BLaER1 treated with 17β-estradiol and CSF1 and Interleukin-3, amounts not matched to agents 10 nM and 100 nM (cell line): Measurements from ENCODE around the gene LSM3.

Experiments used
- H3K27ac ChIP-seq, 11 experiments: shearing (Covaris generic); formaldehyde crosslinking; 2 replicates each; pipeline ENCODE4 v1.8.1; 2022
- H3K27me3 ChIP-seq, 11 experiments: shearing (Covaris generic); formaldehyde crosslinking; 2 replicates each; pipeline ENCODE4 v1.8.1; 2022
- H3K36me3 ChIP-seq, 11 experiments: shearing (Covaris generic); formaldehyde crosslinking; 2 replicates each; pipeline ENCODE4 v1.8.1; 2022
- H3K4me1 ChIP-seq, 10 experiments: shearing (Covaris generic); formaldehyde crosslinking; 2 replicates each; pipeline ENCODE4 v1.8.1; 2022
- H3K4me2 ChIP-seq, 11 experiments: shearing (Covaris generic); formaldehyde crosslinking; 2 replicates each; pipeline ENCODE4 v1.8.1; 2022
- H3K4me3 ChIP-seq, 10 experiments: shearing (Covaris generic); formaldehyde crosslinking; 2 replicates each; pipeline ENCODE4 v1.8.1; 2022
- H3K9ac ChIP-seq, 11 experiments: shearing (Covaris generic); formaldehyde crosslinking; 2 replicates each; pipeline ENCODE4 v1.8.1; 2022
- H3K9me3 ChIP-seq, 11 experiments: shearing (Covaris generic); formaldehyde crosslinking; replicated peaks in 1 of 11; 2 replicates each; pipeline ENCODE4 v1.8.1; 2022
- H4K20me1 ChIP-seq, 11 experiments: shearing (Covaris generic); formaldehyde crosslinking; 2 replicates each; pipeline ENCODE4 v1.8.1; 2022
- Cebpa-rat ChIP-seq, 11 experiments: shearing (Covaris generic); IDR thresholded peaks; 2 replicates each; pipeline ENCODE4 v1.8.1; 2022

LSM3 gene

DNA sequence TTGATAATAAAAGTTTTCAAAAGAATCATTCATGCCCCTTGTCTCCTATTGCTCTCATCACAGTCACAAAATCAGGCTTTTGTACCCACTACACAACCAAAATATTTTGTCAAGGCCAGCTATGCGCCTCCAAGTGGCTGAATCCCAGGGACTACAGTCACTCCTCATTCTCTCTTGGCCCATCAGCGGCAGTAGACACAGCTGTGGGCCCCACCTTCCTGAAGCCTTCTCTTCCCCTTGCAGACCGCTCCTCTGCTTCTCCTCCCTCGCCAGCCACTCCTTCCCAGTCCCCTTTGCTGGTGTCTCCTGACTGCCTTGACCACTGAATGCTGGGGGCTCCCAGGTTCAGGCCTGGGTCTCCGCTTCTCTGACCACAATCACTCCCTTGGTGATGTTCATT is 52.1 kb downstream of the LSM3 start:
- no peaks in the 10 kb centered on the region for H3K27me3 ChIP-seq
- H3K9me3 ChIP-seq, result peaks cover 13 to 26% (median 16%) of the 10 kb centered on the region in 11 experiments
- no peaks in the 10 kb centered on the region for H3K36me3 ChIP-seq
- H3K4me1 ChIP-seq, result peaks cover 22 to 63% (median 42%) of the 10 kb centered on the region in 10 experiments
- no peaks in the 10 kb centered on the region for H4K20me1 ChIP-seq
- peak overlapping the region in 4 of 11 experiments; percentile 61 to 74 (median 66); a peak in 7 of 22 replicates for H3K4me2 ChIP-seq
- no peak overlapping the region for H3K4me3 ChIP-seq
- no peak overlapping the region for H3K9ac ChIP-seq
- H3K27ac ChIP-seq, result peak overlapping the region in 2 of 11 experiments; percentile 17 to 64; a peak in 2 of 22 replicates
- no peak for TF ChIP-seq Cebpa-rat (IDR thresholded peaks at IDR 0.05)

DNA sequence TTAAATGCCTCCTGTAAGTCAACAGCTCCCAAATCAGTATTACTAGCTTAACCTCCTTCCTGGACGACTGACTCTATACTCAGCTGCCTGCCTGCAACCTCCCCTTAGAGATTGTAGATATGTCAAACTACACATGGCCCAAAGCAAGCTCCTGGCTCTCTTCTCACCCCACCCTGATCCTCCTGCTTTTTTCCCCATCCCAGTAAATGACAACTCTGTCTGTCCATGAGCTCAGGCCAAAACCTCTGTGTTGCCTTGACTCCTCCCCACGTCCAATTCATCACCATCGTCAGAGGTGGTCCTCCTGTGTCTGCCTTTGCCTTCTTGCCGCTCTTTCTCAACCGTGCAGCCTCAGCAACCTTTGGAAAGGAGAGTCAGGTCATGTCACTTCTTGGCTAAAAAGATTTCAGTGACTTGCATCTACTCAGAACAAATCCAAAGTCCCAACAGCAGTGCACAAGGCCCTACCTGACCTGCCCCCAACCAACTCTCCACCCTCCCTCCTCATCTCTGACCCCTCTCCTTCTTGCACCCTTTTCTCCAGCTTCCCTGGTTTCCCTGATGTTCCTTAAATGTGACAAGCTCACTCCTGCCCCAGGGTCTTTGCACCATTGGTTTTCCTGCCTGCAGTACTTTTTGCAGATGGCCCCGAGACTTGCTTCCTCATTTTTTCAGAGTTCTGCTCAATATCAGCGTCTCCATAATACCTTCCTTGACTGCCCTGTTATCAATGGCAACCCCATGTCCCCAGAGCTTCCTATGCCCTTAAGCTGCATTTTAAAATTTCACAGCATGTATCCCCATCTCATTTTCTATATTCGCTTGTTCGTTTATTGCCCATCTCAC is 52.8 kb downstream of the LSM3 start:
- Histone ChIP-seq H3K9me3 (peaks cover 13 to 26% (median 16%) of the 10 kb centered on the region in 11 experiments), H3K4me1 (peaks cover 16 to 57% (median 36%) of the 10 kb centered on the region in 10 experiments), H3K27ac (peak overlapping the region in 2 of 11 experiments; percentile 17 to 64; a peak in 1 of 22 replicates)

DNA sequence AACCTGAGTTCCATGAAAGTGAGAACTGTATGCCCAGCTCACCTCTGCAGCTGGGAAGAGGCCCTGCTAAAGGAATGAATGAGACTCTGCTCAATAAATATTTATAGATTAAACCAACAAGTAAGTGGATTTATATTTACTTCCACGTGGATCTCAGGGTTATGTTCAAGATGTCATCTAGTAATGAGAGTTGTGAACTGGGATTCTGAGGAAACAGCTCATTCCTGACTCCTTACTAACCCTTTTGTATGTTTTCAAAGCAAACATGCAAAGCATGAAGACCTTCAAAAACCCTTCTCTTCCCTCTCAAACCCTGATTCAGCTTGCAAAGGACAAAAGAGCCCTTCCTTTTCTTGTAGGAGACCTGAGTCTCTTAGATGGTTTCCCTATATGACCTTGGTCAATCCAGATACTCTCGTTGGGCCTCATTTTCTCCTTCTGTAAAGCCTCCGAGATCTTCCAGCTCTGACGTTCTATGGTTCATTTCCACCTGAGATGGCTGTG is 53.4 kb downstream of the LSM3 start:
- Histone ChIP-seq H3K9ac (no peak overlapping the region), H3K4me3 (no peak overlapping the region), H3K4me2 (peak overlapping the region in 9 of 11 experiments; percentile 11 to 72 (median 41); a peak in 14 of 22 replicates)

More for the DNA sequence above, 52.8 kb downstream of the LSM3 start:
- H3K36me3 ChIP-seq, result no peaks in the 10 kb centered on the region
- H3K9ac ChIP-seq, result no peak overlapping the region
- H3K27me3 ChIP-seq, result no peaks in the 10 kb centered on the region
- H3K4me2 ChIP-seq, result peak overlapping the region in 4 of 11 experiments; percentile 61 to 74 (median 66); a peak in 7 of 22 replicates
- no peak for TF ChIP-seq Cebpa-rat (IDR thresholded peaks at IDR 0.05)
- H4K20me1 ChIP-seq, result no peaks in the 10 kb centered on the region
- no peak overlapping the region for H3K4me3 ChIP-seq

DNA sequence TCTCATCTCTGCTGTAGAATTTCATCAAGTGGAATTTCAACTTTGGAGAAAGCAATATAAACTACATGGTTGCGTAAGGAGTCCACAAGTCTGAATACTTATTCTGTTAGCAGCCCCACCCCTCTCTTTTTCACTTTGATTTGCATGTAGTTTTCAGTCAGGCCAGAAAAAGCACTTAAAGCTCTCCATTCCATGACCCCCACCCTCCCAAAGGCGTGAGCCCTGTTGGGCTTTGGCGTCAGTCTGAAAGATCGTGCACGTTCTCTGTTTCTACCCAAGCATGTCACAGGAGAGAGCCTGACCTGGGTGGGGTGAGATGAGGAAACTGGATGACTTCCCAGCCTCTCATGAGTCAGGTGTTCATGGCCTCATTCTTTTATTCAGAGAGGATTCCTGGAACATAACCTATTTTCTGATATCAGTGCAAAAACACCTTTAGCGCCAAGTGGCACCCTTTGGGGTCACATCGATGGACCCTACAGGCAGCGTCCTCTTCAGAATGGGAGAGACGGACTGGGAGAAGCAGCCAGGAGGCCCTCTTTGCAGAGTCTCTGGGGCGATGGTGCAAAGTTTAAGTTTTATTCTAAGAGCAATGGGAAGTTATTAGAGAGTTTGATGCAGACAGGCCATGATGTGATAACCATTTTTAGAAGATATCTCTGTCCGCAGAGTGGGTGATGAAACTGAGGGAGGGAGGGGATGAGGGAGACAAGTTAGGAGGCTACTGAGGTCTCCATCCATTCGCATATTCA is 55.8 kb downstream of the LSM3 start:
- H3K27ac ChIP-seq, result no peak overlapping the region

More for the DNA sequence above, 53.4 kb downstream of the LSM3 start:
- H3K4me1 ChIP-seq, result peaks cover 14 to 53% (median 32%) of the 10 kb centered on the region in 10 experiments
- H3K27ac ChIP-seq, result peak overlapping the region in 1 of 11 experiments; percentile 15; a peak in 1 of 22 replicates
- H4K20me1 ChIP-seq, result no peaks in the 10 kb centered on the region
- TF ChIP-seq Cebpa-rat (IDR thresholded peaks at IDR 0.05), result no peak
- H3K27me3 ChIP-seq, result no peaks in the 10 kb centered on the region
- H3K36me3 ChIP-seq, result no peaks in the 10 kb centered on the region
- H3K9me3 ChIP-seq, result peaks cover 13 to 26% (median 16%) of the 10 kb centered on the region in 11 experiments

DNA sequence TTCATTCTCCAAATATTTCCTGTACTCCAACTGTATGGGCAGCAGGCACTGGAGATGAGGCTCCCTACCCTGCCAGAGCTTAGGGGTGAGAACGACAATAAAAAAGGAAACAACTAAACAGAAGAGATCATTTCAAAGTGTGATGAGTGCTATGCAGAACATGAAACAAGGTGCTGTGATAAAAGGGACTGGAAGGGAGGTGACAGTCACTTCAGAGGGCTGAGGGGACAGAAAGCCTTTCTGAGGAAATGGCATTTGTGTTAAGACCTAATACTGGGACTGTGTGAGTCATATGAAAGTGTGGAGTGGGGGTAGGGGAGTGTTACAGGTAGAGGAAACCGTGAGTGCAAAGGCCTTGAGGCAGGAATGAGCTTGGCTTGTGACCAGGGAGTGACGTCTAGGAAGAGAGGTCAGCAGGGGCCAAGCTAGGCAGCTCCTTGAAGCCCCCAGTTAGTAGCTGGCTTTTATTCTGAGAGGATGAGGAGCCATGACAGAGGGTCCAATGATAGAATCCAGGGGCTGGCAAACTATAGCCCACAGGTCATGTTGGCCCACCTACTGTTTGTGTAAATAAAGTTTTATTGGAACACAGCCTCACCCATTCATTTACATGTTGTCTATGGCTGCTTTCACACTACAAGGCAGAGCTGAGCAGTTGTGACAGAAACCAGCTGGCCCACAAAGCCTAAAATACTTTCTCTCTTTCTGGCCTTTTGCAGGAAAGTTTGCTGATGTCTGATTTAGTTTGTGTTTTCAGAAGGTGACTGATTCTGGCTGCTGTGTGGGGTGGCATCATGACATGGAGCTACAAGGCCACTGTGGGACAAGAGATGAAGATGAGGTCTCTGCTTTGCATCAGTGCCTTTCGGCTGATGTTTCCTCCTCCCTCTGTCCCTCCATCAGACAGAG is 56.6 kb downstream of the LSM3 start:
- Histone ChIP-seq H3K27ac (no peak overlapping the region), H4K20me1 (no peaks in the 10 kb centered on the region), H3K4me1 (peaks cover 0 to 29% (median 14%) of the 10 kb centered on the region in 10 experiments; a peak in 14 of 20 replicates), H3K4me3 (no peak overlapping the region), H3K4me2 (no peak overlapping the region), H3K9ac (no peak overlapping the region), H3K9me3 (peaks cover 13 to 26% (median 16%) of the 10 kb centered on the region in 11 experiments), H3K36me3 (no peaks in the 10 kb centered on the region), H3K27me3 (no peaks in the 10 kb centered on the region)
- TF ChIP-seq Cebpa-rat (IDR thresholded peaks at IDR 0.05), result no peak

More for the DNA sequence above, 55.8 kb downstream of the LSM3 start:
- TF ChIP-seq Cebpa-rat (IDR thresholded peaks at IDR 0.05), result no peak
- peaks cover 3 to 38% (median 20%) of the 10 kb centered on the region in 10 experiments for H3K4me1 ChIP-seq
- H3K9ac ChIP-seq, result no peak overlapping the region
- no peaks in the 10 kb centered on the region for H4K20me1 ChIP-seq
- H3K4me2 ChIP-seq, result no peak overlapping the region
- no peak overlapping the region for H3K4me3 ChIP-seq
- H3K27me3 ChIP-seq, result no peaks in the 10 kb centered on the region
- peaks cover 13 to 26% (median 16%) of the 10 kb centered on the region in 11 experiments for H3K9me3 ChIP-seq
- H3K36me3 ChIP-seq, result no peaks in the 10 kb centered on the region

- H3K9ac ChIP-seq, result no peak overlapping the region
- H3K27ac ChIP-seq, result no peak overlapping the region
- no peak overlapping the region for H3K4me3 ChIP-seq
- no peak overlapping the region for H3K4me2 ChIP-seq
- H3K36me3 ChIP-seq, result no peaks in the 10 kb centered on the region
- H3K27me3 ChIP-seq, result no peaks in the 10 kb centered on the region
- no peak for TF ChIP-seq Cebpa-rat (IDR thresholded peaks at IDR 0.05)
- H4K20me1 ChIP-seq, result no peaks in the 10 kb centered on the region
- peaks cover 13 to 26% (median 16%) of the 10 kb centered on the region in 11 experiments for H3K9me3 ChIP-seq
- H3K4me1 ChIP-seq, result peaks cover 0 to 23% (median 11%) of the 10 kb centered on the region in 10 experiments; a peak in 14 of 20 replicates
Observed at GRCh38 chr3:14235912-14236295, 57.3 kb downstream of the LSM3 start.

DNA sequence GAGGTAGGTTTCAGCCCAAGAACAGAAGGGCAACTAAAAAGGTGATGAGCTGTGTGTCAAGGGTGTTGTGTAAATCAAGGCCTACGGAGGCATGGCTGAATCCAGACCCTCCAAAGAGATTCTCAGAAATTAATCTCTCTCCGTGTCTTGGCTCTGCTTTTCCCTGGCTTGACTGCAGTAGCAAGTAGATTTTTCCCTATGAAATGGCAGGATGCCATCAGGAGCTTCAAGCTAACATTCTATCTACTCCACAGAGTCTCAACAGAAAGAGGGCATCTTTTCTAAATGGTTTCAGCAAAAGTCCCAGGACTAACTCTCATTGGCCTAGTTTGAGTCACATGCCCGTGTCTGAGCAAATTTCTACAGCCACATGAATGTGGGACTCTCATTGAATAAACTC is 58.3 kb downstream of the LSM3 start:
- no peaks in the 10 kb centered on the region for H4K20me1 ChIP-seq
- peaks cover 0 to 13% (median 10%) of the 10 kb centered on the region in 10 experiments; a peak in 14 of 20 replicates for H3K4me1 ChIP-seq
- H3K27me3 ChIP-seq, result no peaks in the 10 kb centered on the region
- H3K4me3 ChIP-seq, result no peak overlapping the region
- TF ChIP-seq Cebpa-rat (IDR thresholded peaks at IDR 0.05), result no peak
- H3K9me3 ChIP-seq, result peaks cover 13 to 26% (median 16%) of the 10 kb centered on the region in 11 experiments
- H3K36me3 ChIP-seq, result no peaks in the 10 kb centered on the region
- H3K9ac ChIP-seq, result no peak overlapping the region
- no peak overlapping the region for H3K27ac ChIP-seq
- no peak overlapping the region for H3K4me2 ChIP-seq

GRCh38 chr3:14237457-14237856 is 58.8 kb downstream of the LSM3 start:
- TF ChIP-seq Cebpa-rat (IDR thresholded peaks at IDR 0.05), result no peak
- Histone ChIP-seq H3K36me3 (no peaks in the 10 kb centered on the region), H3K27me3 (no peaks in the 10 kb centered on the region), H3K4me1 (peaks cover 0 to 7% (median 6%) of the 10 kb centered on the region in 10 experiments; a peak in 14 of 20 replicates), H3K4me3 (no peak overlapping the region), H4K20me1 (no peaks in the 10 kb centered on the region), H3K9ac (no peak overlapping the region), H3K27ac (no peak overlapping the region), H3K9me3 (peaks cover 13 to 26% (median 15%) of the 10 kb centered on the region in 11 experiments), H3K4me2 (no peak overlapping the region)
